Mesothelial cell of epicardium (in vitro differentiated cells): Measurements from ENCODE around the gene MAIP1. TPM values are rescaled to one million over a fixed set of nuclear protein-coding genes. Genes with fewer than 3 reads are reported as not detected.

Source experiments
- DNase-seq, 2 experiments: peaks; one replicate each; pipeline ENCODE4 v3.0.0; 2021; ENCODE audit warnings: low spot score in 2 of 2; ENCODE audit not compliant: unreplicated experiment in 2 of 2
- H3K27ac Mint-ChIP-seq: 2 replicates; pipeline ENCODE4 v1.8.0; 2021; ENCODE audit warnings: mixed read lengths
- H3K27me3 Mint-ChIP-seq: 2 replicates; pipeline ENCODE4 v1.8.0; 2021; ENCODE audit warnings: low read depth, mixed read lengths
- H3K36me3 Mint-ChIP-seq: 2 replicates; pipeline ENCODE4 v1.8.0; 2021; ENCODE audit warnings: mixed read lengths
- H3K4me1 Mint-ChIP-seq: 2 replicates; pipeline ENCODE4 v1.8.0; 2021; ENCODE audit warnings: mixed read lengths
- H3K4me3 Mint-ChIP-seq: 2 replicates; pipeline ENCODE4 v1.8.0; 2021; ENCODE audit warnings: mild to moderate bottlenecking, moderate library complexity, mixed read lengths
- H3K9me3 Mint-ChIP-seq: 2 replicates; pipeline ENCODE4 v1.8.0; 2021; ENCODE audit warnings: mixed read lengths
- total RNA-seq: library from RNA; stranded (reverse); gene quantifications from 3 replicates; pipeline ENCODE4 v1.2.1, GENCODE V29; 2021
- TF ChIP-seq, protein P1 (sequence below): fragments of 200-600 bp; sonication (generic); IDR thresholded peaks from one replicate; pipeline ENCODE4 v1.5.0; 2021; ENCODE audit warnings: antibody characterized with exemption; ENCODE audit not compliant: unreplicated experiment

Gene MAIP1
- total RNA-seq, 1 donor from 2014 or later: 20.2 TPM

DNA sequence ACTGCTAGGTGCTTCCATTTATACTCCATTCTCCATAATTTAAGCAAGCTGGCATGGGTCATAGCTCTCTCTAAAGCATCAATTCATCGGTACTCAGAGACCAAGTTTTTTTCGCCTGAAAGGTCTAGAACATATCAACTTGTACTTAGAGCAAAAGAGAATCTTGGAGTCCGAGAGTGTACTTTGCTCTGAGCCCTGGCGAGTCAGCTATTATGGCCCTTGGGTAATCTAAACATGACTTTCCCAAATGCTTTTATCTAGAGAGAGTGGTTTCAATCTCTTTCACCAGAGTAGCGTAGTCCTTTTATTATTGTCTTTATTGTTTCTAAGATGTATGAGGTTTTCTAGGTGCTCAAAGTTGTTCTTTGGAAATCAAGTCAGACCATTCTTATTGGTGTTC, 34.4 kb downstream of the MAIP1 start:
- DNase-seq: no peak
- Mint-ChIP-seq H3K27ac (no peak overlapping the region), H3K4me3 (no peak overlapping the region), H3K9me3 (no peaks in the 10 kb centered on the region), H3K4me1 (peaks cover 3% of the 10 kb centered on the region), H3K36me3 (no peaks in the 10 kb centered on the region), H3K27me3 (no peaks in the 10 kb centered on the region)
- TF ChIP-seq, protein P1, sequence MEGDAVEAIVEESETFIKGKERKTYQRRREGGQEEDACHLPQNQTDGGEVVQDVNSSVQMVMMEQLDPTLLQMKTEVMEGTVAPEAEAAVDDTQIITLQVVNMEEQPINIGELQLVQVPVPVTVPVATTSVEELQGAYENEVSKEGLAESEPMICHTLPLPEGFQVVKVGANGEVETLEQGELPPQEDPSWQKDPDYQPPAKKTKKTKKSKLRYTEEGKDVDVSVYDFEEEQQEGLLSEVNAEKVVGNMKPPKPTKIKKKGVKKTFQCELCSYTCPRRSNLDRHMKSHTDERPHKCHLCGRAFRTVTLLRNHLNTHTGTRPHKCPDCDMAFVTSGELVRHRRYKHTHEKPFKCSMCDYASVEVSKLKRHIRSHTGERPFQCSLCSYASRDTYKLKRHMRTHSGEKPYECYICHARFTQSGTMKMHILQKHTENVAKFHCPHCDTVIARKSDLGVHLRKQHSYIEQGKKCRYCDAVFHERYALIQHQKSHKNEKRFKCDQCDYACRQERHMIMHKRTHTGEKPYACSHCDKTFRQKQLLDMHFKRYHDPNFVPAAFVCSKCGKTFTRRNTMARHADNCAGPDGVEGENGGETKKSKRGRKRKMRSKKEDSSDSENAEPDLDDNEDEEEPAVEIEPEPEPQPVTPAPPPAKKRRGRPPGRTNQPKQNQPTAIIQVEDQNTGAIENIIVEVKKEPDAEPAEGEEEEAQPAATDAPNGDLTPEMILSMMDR: no peak

DNA sequence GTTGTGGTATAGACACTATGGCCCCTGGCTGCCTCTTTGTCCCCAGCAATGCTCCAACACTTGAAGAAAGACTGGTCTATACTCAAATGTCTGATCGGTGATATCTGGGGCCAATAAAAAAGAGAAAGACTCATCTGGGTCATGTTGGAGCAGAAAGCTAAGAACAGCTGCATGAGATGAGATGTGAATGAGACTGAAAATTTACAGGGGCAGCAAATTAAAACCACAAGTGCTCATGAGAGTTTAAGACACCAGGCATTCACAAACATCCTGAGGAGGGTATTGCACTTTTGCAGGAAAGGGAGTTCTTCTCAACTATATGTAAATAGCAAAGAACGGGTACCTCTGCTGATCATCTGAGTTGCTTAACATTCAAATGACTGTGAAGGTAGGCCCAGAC, 36.3 kb downstream of the MAIP1 start:
- Mint-ChIP-seq H3K4me3 (no peak overlapping the region), H3K27ac (no peak overlapping the region), H3K27me3 (no peaks in the 10 kb centered on the region), H3K9me3 (peaks cover 7% of the 10 kb centered on the region), H3K36me3 (no peaks in the 10 kb centered on the region), H3K4me1 (peaks cover 3% of the 10 kb centered on the region)
- DNase-seq: no peak
- TF ChIP-seq, protein P1: no peak

DNA sequence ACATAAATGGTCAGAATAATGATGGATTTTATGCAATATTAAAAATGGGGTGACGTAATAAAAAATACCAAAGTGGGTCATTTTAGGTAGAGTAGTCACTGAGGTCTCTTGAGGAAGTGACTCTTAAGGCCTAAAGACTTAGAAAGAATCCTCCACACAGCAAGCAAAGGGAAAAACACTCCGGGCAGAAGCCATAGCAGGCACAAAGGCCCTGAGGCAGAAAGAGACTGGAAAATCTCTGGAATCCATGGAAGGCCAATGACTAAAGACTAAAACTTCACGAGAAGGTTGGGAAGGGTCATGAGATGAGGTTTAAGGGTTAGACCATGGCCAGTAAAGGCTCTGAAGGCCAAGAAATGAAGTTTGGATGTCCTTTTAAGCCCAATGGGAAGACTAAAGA, 36.9 kb downstream of the MAIP1 start:
- H3K9me3 Mint-ChIP-seq: peaks cover 7% of the 10 kb centered on the region
- H3K27ac Mint-ChIP-seq: no peak overlapping the region
- no peak overlapping the region for H3K4me3 Mint-ChIP-seq
- TF ChIP-seq, protein P1: no peak
- no peaks in the 10 kb centered on the region for H3K27me3 Mint-ChIP-seq
- no peaks in the 10 kb centered on the region for H3K36me3 Mint-ChIP-seq
- H3K4me1 Mint-ChIP-seq: peaks cover 3% of the 10 kb centered on the region
- DNase-seq: no peak

DNA sequence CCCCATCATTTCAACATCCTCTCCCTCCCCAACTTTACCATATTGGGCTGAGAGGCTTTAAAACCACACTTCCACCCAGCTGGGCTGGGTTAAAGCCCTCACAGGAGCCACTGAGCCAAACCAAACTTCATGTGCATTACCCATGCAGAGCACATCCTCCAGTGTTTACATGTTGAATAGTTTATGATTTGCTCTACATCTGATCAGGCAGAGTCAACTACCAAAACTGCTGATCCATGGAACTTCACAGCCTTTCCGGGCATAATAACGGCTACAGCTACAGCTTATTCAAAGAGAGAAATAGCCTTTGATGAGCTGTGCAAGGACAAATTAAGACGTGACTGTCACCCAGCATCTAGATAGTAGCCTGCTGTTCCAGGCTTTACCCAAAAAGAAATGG, 39.0 kb downstream of the MAIP1 start:
- Mint-ChIP-seq H3K9me3 (peaks cover 7% of the 10 kb centered on the region), H3K4me1 (no peaks in the 10 kb centered on the region), H3K27me3 (no peaks in the 10 kb centered on the region), H3K36me3 (no peaks in the 10 kb centered on the region), H3K27ac (no peak overlapping the region), H3K4me3 (no peak overlapping the region)
- TF ChIP-seq, protein P1: no peak
- no peak for DNase-seq

DNA sequence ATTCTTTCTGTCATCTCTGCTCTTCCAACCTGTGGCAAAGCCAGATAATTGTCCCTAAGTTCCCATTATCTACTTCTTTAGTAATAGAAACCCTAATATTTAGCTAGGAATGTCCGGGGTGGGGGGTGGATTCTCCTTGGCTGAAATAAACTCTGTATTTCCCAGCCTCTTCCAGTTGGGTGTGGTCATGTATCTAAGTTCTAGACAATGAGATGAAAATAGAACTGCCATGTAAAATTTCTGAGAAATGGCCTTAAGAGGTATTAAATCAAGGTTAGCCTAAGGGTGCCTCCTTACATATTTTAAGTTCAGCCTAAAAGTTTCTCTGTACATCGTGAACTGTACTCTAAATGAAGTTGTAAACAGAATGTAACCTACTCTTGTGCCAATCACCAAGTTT, 39.5 kb downstream of the MAIP1 start:
- TF ChIP-seq, protein P1: no peak
- Mint-ChIP-seq H3K27me3 (no peaks in the 10 kb centered on the region), H3K4me1 (no peaks in the 10 kb centered on the region), H3K36me3 (no peaks in the 10 kb centered on the region), H3K4me3 (no peak overlapping the region), H3K9me3 (peaks cover 9% of the 10 kb centered on the region), H3K27ac (no peak overlapping the region)
- DNase-seq: no peak

DNA sequence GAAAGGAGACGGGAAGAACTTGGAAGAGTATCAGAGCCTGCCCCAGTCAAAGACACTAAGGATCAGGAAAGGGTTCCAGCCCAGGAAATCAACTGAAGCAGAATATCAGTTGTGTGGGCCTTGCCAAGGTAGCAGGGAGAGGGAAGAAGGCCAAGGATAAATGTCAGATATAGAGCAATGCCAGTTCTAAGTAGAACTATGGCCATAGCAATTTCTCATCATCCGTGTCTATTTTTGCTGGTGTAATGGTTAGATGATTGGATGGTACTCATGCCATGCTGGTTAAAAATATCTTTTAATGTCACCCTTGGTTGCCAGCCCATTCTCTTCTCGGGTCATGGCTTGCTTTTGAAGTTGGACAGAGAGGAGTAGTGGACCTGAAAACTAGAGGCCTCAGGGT, 41.9 kb downstream of the MAIP1 start:
- H3K27ac Mint-ChIP-seq: no peak overlapping the region
- H3K4me3 Mint-ChIP-seq: no peak overlapping the region
- H3K36me3 Mint-ChIP-seq: no peaks in the 10 kb centered on the region
- H3K4me1 Mint-ChIP-seq: no peaks in the 10 kb centered on the region
- no peak for DNase-seq
- TF ChIP-seq, protein P1: no peak
- no peaks in the 10 kb centered on the region for H3K27me3 Mint-ChIP-seq
- peaks cover 12% of the 10 kb centered on the region for H3K9me3 Mint-ChIP-seq
